ENCODE data around the gene ZMPSTE24. TPM values are rescaled to one million over a fixed set of nuclear protein-coding genes. Genes with fewer than 3 reads are reported as not detected.

The ZMPSTE24 gene
- total and polyA plus RNA-seq, 10 of the 15 experiments (the other 5 are each of a cell fraction or from before 2014, with no cell fraction given), result 21.5 to 84.4 (median 43.6) TPM

DNA sequence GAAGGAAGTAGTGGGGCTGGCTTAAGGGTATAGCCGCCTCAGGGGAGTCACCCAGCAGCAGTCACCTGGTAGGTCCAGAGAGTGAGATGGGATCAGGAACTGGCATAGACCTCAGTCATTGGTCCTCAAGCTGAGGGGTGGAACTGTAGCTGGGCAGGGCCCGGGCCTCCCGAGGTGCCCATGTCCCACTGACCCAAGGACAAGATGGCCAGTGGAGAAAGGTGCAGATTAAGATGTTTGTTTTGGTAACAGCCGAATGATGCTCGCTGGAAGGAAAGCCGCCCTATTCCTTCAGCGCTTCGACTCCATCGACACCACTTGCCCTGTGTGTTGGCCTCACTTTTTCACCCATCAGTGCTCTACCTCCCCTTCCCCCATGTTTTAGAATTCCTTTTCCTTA is 42.6 kb downstream of the ZMPSTE24 start:
- Histone ChIP-seq H3K4me2 (ENCODE audit: control insufficient read depth, insufficient read depth) (no peak overlapping the region), H4K20me1 (ENCODE audit: control insufficient read depth, insufficient read depth) (no peaks in the 10 kb centered on the region), H3K79me2 (ENCODE audit: control insufficient read depth, insufficient read depth, low read length) (no peaks in the 10 kb centered on the region), H3K27ac (ENCODE audit: control insufficient read depth, insufficient read depth) (no peak overlapping the region), H3K9me3 (replicated peaks; ENCODE audit: control insufficient read depth, insufficient read depth, low read length) (no peaks in the 10 kb centered on the region), H3K4me3 (no peak overlapping the region), H3K36me3 (ENCODE audit: control insufficient read depth in 2 of 2, insufficient read depth in 2 of 2, low read length in 1 of 2) (peaks cover 0 to 2% of the 10 kb centered on the region in 2 experiments; a peak in 2 of 4 replicates), H2AFZ (ENCODE audit: control insufficient read depth, low read depth, low read length) (no peak overlapping the region), H3K27me3 (replicated peaks in 1 of 2; ENCODE audit: control insufficient read depth in 2 of 2, insufficient read depth in 2 of 2, low read length in 1 of 2) (no peaks in the 10 kb centered on the region), H3K9ac (ENCODE audit: control insufficient read depth, insufficient read depth, low read length) (no peak overlapping the region), H3K4me1 (ENCODE audit: control insufficient read depth, insufficient read depth, low read length) (no peaks in the 10 kb centered on the region)
- intact Hi-C loops (cut with micrococcal nuclease; ENCODE audit: unreplicated experiment) (no loop called here), in situ Hi-C loops (cut with MboI) (no loop called here)
- ChIA-PET RAD21 (ENCODE audit: unreplicated experiment) (no interaction called here), POLR2A (interaction anchor here (1.2 kb wide), 1 partner anchor 104 kb away, joined by 4 read pairs; no protein-coding TSS in a partner anchor), CTCF (no interaction called here), SMC1A (ENCODE audit: uncharacterized antibody, unreplicated experiment) (interaction anchor here (1.3 kb wide), 1 partner anchor 156 kb away, joined by 4 read pairs; no protein-coding TSS in a partner anchor)
- no peak for DNase-seq (ENCODE audit: low read depth, low spot score)
- TF ChIP-seq BCL11A (IDR thresholded peaks at IDR 0.05; ENCODE audit: low read depth, low read length), result no peak
- TF ChIP-seq TCF7 (IDR thresholded peaks at IDR 0.05; ENCODE audit: borderline replicate concordance), result no peak
- TF ChIP-seq CHD4 (IDR thresholded peaks at IDR 0.05), result no peak
- TF ChIP-seq GABPA (IDR thresholded peaks at IDR 0.05; ENCODE audit: low read depth), result no peak
- TF ChIP-seq FOXM1 (IDR thresholded peaks at IDR 0.05; ENCODE audit: low read depth, low read length), result no peak
- TF ChIP-seq LARP7 (IDR thresholded peaks at IDR 0.05), result no peak
- no peak for TF ChIP-seq FOS (IDR thresholded peaks at IDR 0.05; ENCODE audit: borderline replicate concordance, extremely low read depth, insufficient read length)
- TF ChIP-seq ETV6 (conservative IDR thresholded peaks at IDR 0.05 in 1 of 2, IDR thresholded peaks at IDR 0.05 in 1 of 2; ENCODE audit: borderline replicate concordance in 1 of 2, low read depth in 1 of 2), result no peak
- no peak for TF ChIP-seq MTA2 (IDR thresholded peaks at IDR 0.05; ENCODE audit: low read depth)
- TF ChIP-seq, protein P1, sequence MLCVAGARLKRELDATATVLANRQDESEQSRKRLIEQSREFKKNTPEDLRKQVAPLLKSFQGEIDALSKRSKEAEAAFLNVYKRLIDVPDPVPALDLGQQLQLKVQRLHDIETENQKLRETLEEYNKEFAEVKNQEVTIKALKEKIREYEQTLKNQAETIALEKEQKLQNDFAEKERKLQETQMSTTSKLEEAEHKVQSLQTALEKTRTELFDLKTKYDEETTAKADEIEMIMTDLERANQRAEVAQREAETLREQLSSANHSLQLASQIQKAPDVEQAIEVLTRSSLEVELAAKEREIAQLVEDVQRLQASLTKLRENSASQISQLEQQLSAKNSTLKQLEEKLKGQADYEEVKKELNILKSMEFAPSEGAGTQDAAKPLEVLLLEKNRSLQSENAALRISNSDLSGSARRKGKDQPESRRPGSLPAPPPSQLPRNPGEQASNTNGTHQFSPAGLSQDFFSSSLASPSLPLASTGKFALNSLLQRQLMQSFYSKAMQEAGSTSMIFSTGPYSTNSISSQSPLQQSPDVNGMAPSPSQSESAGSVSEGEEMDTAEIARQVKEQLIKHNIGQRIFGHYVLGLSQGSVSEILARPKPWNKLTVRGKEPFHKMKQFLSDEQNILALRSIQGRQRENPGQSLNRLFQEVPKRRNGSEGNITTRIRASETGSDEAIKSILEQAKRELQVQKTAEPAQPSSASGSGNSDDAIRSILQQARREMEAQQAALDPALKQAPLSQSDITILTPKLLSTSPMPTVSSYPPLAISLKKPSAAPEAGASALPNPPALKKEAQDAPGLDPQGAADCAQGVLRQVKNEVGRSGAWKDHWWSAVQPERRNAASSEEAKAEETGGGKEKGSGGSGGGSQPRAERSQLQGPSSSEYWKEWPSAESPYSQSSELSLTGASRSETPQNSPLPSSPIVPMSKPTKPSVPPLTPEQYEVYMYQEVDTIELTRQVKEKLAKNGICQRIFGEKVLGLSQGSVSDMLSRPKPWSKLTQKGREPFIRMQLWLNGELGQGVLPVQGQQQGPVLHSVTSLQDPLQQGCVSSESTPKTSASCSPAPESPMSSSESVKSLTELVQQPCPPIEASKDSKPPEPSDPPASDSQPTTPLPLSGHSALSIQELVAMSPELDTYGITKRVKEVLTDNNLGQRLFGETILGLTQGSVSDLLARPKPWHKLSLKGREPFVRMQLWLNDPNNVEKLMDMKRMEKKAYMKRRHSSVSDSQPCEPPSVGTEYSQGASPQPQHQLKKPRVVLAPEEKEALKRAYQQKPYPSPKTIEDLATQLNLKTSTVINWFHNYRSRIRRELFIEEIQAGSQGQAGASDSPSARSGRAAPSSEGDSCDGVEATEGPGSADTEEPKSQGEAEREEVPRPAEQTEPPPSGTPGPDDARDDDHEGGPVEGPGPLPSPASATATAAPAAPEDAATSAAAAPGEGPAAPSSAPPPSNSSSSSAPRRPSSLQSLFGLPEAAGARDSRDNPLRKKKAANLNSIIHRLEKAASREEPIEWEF (IDR thresholded peaks at IDR 0.05; ENCODE audit: insufficient replicate concordance, low read depth, low read length), result no peak
- TF ChIP-seq SRF (IDR thresholded peaks at IDR 0.05; ENCODE audit: low read depth in 2 of 2, low read length in 2 of 2), result no peak
- TF ChIP-seq BRCA1 (IDR thresholded peaks at IDR 0.05; ENCODE audit: low read depth, low read length), result no peak
- no peak for TF ChIP-seq HDGF (IDR thresholded peaks at IDR 0.05)
- no peak for TF ChIP-seq NKRF (conservative IDR thresholded peaks at IDR 0.05)
- no peak for TF ChIP-seq NFIC (IDR thresholded peaks at IDR 0.05; ENCODE audit: low read depth, low read length)
- no peak for TF ChIP-seq NFYA (IDR thresholded peaks at IDR 0.05; ENCODE audit: borderline replicate concordance, low read depth, low read length)
- TF ChIP-seq RBBP5 (conservative IDR thresholded peaks at IDR 0.05), result no peak
- no peak for TF ChIP-seq TCF12 (IDR thresholded peaks at IDR 0.05; ENCODE audit: low read depth, low read length)
- TF ChIP-seq RFX5 (IDR thresholded peaks at IDR 0.05; ENCODE audit: low read depth, low read length), result no peak
- ATAC-seq, result no peak
- TSS peak; percentile 91 for BruUV-seq (replicated peaks)
- no peak for FAIRE-seq
- whole genome bisulfite sequencing (ENCODE audit: insufficient coverage, insufficient replicate concordance, low lambda C conversion rate, missing lambda C conversion rate), result 90% methylated on average over 9 of the region's 9 CpGs
